ENCODE results near the gene TRAK1. TPM values are rescaled to one million over a fixed set of nuclear protein-coding genes. Genes with fewer than 3 reads are reported as not detected.

TRAK1 gene
- total RNA-seq, 6 experiments from 2014 or later = 50.6 to 54.3 (median 52.3) TPM

DNA sequence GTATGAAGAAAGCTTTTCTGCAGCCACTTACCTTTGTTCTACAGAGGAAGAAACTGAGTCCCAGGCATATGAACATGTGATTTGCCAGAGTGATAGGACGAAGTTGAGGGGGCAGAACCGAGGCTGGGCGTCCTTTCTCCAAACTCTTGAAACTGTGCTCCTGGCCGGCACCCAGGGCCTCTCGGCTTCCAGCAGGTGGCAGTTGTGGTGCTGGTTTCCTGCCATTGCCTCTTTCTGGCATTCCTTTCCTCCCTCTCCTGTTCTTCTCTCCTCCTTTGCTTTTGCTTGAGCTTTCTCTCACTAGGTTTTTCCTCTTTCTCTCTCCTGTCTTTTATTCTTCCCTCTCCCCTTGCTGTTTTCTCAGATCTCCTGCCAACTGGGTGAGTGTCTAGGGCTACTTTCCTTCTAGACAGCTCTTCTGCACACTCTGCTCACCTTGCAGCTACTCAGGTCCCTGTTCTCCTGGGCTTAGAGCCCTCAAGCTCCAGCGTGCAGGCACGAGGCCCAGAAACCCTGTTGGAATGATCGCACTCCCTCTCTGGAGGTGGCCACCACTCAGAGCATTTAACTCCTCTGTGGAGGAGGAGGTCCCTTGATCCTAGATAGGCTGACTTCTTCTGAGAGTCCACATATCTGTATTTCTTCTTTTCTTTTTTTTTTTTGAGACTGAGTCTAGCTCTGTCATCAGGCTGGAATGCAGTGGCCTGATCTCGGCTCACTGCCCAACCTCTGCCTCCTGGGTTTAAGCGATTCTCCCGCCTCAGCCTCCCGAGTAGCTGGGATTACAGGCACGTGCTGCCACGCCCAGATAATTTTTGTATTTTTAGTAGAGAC, 26.2 kb downstream of the TRAK1 start:
- Mint-ChIP-seq H3K4me3 (peak overlapping the region; percentile 77), H3K27ac (peak overlapping the region; percentile 85), H3K9me3 (no peaks in the 10 kb centered on the region), H3K27me3 (ENCODE audit: insufficient read depth) (no peaks in the 10 kb centered on the region; the same call in 1 of the 2 replicates), H3K4me1 (ENCODE audit: low read depth) (peaks cover 66% of the 10 kb centered on the region), H3K36me3 (ENCODE audit: low read depth) (peaks cover 5% of the 10 kb centered on the region; the same call in 1 of the 2 replicates)
- peak; percentile 64 for DNase-seq
- TF ChIP-seq, protein P1, sequence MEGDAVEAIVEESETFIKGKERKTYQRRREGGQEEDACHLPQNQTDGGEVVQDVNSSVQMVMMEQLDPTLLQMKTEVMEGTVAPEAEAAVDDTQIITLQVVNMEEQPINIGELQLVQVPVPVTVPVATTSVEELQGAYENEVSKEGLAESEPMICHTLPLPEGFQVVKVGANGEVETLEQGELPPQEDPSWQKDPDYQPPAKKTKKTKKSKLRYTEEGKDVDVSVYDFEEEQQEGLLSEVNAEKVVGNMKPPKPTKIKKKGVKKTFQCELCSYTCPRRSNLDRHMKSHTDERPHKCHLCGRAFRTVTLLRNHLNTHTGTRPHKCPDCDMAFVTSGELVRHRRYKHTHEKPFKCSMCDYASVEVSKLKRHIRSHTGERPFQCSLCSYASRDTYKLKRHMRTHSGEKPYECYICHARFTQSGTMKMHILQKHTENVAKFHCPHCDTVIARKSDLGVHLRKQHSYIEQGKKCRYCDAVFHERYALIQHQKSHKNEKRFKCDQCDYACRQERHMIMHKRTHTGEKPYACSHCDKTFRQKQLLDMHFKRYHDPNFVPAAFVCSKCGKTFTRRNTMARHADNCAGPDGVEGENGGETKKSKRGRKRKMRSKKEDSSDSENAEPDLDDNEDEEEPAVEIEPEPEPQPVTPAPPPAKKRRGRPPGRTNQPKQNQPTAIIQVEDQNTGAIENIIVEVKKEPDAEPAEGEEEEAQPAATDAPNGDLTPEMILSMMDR (IDR thresholded peaks at IDR 0.05) = peak; percentile 70

DNA sequence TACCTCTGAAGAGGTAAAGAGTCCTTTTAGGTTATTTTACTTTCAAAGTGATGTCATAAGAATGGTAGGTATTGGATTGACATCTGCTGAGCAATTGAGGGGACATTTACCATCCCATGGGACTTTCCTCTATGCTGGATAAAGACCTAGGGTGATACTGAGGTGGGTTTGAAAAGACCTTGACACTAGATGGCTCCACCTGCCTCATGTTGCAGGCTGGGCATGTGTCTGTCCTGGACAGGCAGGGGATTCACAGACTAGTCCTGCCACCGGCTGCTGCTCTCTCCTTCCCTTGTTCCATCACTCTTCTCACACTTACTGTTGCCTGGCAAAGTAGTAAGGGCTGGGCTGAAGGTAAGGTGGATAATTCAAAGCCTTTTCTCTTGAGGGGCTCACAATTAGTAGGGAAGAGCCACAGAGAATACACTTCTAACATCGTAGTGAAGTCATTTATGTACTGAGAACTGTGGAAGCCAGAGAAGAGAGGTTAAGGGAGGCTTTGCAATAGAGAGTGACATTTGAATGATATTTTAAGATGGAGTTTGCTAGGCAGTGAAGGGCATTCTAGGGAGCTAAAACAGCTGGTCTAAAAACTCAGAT, 27.7 kb downstream of the TRAK1 start:
- H3K4me3 Mint-ChIP-seq = no peak overlapping the region
- peak overlapping the region; percentile 85; the same call in 1 of the 2 replicates for H3K27ac Mint-ChIP-seq
- peaks cover 80% of the 10 kb centered on the region for H3K4me1 Mint-ChIP-seq (ENCODE audit: low read depth)
- TF ChIP-seq, protein P1 (IDR thresholded peaks at IDR 0.05) = peak; percentile 72
- H3K27me3 Mint-ChIP-seq (ENCODE audit: insufficient read depth) = no peaks in the 10 kb centered on the region; the same call in 1 of the 2 replicates
- no peaks in the 10 kb centered on the region for H3K9me3 Mint-ChIP-seq
- DNase-seq = peak; percentile 34
- peaks cover 11% of the 10 kb centered on the region; the same call in 1 of the 2 replicates for H3K36me3 Mint-ChIP-seq (ENCODE audit: low read depth)

DNA sequence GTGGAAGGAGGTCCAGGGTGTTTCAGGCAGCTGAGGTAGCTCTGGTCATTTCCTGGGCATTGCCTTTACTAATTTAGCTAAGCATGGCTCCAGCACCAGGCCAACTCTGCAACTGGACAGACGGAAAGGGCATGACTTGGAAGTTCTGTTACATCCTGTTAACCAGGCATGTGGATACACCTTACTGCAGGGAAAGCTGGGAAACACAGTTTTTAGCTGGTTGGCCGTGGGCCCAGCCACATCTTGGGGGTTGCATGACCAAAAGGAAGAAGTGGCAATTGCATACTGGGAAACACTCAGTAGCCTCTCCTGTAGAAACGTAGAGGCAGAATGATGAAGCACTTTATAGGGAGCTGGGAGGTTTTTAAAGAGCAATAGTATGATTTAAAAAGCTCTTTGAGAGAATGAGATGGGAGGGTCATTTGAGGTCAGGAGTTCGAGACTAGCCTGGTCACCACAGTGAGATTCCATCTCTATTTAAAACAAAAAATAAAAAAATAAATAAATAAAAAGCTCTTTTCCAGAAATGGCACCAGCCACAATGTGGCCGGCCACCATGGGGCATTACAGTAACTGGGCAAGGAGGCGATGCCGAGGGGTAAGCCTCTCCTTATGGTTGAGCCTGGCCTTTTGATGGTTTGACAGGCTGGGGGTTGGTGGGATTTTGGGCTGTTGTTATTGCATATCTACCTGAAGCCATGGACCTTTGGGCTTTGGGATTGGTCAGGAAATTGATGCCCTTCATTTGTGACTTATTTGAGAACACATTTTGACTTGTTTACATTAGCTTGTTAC, 28.6 kb downstream of the TRAK1 start:
- DNase-seq = no peak
- Mint-ChIP-seq H3K9me3 (no peaks in the 10 kb centered on the region), H3K27me3 (ENCODE audit: insufficient read depth) (no peaks in the 10 kb centered on the region; the same call in 1 of the 2 replicates), H3K4me1 (ENCODE audit: low read depth) (peaks cover 87% of the 10 kb centered on the region), H3K36me3 (ENCODE audit: low read depth) (peaks cover 16% of the 10 kb centered on the region), H3K27ac (peak overlapping the region; percentile 39; the same call in 1 of the 2 replicates), H3K4me3 (no peak overlapping the region)
- TF ChIP-seq, protein P1 (IDR thresholded peaks at IDR 0.05) = no peak

GRCh38 chr3:42120866-42121265, 29.7 kb downstream of the TRAK1 start:
- H3K27me3 Mint-ChIP-seq (ENCODE audit: insufficient read depth) = no peaks in the 10 kb centered on the region; the same call in 1 of the 2 replicates
- peaks cover 77% of the 10 kb centered on the region for H3K4me1 Mint-ChIP-seq (ENCODE audit: low read depth)
- no peak for DNase-seq
- no peak overlapping the region for H3K27ac Mint-ChIP-seq
- no peak overlapping the region for H3K4me3 Mint-ChIP-seq
- TF ChIP-seq, protein P1 (IDR thresholded peaks at IDR 0.05) = no peak
- peaks cover 20% of the 10 kb centered on the region for H3K36me3 Mint-ChIP-seq (ENCODE audit: low read depth)
- H3K9me3 Mint-ChIP-seq = no peaks in the 10 kb centered on the region

DNA sequence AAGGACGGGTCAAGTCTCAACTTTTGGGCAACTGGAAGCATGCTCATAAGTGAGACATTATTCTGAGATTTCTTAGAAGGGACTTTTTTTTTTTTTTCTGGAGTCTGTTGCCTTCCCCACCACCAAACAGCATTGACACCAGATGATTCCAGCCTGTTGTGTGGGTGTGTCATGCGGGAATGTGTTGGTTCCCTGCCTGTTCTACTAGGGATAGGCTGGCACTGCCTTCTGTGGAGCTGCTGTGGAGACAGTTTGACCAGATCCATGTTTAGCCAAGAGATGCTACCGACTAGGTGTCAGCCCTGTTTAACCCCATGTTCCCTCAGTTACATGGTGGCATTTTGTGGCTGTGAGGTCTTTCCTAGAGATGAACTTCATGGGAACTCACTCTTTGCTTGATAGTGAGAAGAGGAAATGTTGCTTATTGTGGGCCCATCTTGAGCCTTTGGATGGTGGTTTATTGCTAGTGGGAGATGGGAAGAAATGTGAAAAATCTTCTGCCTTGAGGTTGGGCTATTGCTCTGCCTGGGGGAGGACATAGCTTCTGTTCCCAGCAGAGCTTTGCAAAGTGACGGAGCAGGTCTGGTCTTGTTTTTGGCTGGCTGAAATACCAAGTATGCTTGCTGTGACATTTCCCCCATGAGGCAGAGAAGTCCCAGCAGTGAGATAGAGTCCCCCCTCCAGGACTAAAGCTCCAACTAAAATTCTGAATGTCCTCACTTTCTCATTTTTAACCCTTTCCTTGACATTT, 31.3 kb downstream of the TRAK1 start:
- Mint-ChIP-seq H3K4me1 (ENCODE audit: low read depth) (peaks cover 62% of the 10 kb centered on the region), H3K27ac (peak overlapping the region; percentile 17), H3K4me3 (no peak overlapping the region), H3K27me3 (ENCODE audit: insufficient read depth) (no peaks in the 10 kb centered on the region; the same call in 1 of the 2 replicates), H3K9me3 (no peaks in the 10 kb centered on the region), H3K36me3 (ENCODE audit: low read depth) (peaks cover 23% of the 10 kb centered on the region)
- TF ChIP-seq, protein P1 (IDR thresholded peaks at IDR 0.05) = no peak
- peak; percentile 45 for DNase-seq

Measured in HFFc6 (cell line).